Stimulated activated CD4-positive, alpha-beta T cell treated with anti-CD3 and anti-CD28 coated beads, TNF-alpha, amount 100 ng/mL, for 24 hours (primary cell): Measurements from ENCODE around the gene GABPB2.

Experiments
- DNase-seq, 3 experiments: peaks; one replicate each; pipeline ENCODE4 v3.0.0-alpha.2; 2020; ENCODE audit warnings: low read depth in 3 of 3

The GABPB2 gene

DNA sequence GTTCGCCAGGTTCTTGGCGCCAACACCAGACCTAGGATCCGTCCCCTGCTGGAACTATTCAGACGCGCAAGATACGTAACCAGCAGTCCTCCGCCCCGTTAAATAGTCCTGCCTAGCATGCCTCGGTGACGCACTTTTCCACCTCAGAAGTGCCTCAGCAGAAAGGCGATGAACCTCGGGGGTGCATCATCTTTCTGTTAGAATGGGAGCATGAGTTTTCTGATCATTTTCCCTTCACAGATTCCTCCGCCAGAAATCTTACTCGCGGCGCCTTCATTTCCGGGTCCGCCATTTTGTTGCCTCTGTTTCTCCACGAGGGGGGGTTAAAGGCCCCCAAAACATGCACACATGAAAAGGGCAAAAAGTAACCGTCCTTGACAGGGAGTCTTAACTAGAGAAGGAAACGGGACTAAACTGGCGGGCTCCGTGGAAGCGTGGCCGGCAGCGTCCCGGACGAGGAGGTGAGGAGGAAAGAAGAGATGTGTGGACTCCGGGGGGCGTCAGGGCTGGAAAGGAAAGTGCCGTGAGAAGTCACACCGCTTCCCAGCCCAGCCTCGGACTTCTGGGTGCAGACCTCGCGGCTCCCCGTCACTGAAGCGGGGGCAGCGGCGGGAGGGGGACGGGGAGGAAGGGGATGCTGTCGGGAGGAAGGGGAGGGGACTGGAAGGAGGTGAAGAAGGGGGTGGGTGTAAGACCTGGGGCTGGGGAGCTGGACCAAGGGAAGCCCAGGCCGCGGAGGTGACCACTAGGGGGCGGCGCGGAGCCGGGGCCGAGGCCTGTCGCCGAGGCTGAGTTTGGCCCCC, at the start of gene GABPB2:
TSS of gene GABPB2 (plus strand) at position 288 of the 803 bp plus-strand sequence. CDS start 17,429 bp downstream, outside the sequence.
- peak; percentile 77 to 91 (median 78) for DNase-seq

DNA sequence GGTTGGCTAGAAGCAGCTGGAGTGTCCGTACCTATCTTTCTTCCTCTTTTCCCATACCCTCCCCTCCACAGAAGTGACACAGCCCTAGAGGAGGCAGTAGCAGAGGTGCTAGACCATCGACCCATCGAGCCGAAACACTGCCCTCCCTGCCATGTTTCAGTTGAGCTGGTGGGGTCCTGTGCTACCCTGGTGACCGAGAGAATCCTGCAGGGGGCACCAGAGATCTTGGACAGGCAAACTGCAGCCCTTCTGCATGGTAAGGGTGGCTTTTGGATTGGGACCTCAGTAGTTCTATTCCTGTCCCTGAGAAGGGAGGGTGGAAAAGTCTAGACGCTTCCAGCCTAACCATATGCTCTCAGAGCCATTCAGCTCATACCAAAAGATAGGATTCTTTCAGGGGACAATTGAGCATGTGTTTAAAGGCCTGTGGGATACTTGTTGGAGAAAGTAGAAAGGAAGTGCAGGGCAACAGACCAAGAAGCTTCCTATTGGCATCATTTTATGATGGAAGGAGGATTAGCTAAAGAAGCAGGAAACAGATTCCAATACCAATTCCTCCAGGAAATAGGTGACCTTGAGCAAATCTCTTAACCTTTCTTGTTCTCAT, 45.9 kb upstream of the GABPB2 start:
- peak; percentile 66 to 77 (median 75) for DNase-seq

DNA sequence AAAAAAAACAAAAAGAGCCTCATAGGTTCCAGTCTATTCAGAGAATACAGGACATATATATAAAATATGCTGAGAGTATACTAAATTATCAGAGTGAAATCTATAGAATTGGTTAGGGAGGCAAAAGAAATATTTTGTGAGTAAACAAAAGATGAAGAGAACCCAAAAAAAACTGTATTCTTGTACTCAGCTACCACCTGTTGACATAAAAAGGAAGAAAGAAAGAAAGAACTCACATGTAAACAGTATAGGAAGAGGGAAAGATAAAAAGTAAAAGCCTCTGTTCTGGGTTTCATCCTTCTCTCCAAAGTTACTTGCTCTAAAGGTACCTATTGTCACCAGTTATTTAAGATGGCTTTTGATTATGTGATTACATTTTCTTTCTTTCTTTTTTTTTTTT, 44.1 kb upstream of the GABPB2 start:
- no peak for DNase-seq

DNA sequence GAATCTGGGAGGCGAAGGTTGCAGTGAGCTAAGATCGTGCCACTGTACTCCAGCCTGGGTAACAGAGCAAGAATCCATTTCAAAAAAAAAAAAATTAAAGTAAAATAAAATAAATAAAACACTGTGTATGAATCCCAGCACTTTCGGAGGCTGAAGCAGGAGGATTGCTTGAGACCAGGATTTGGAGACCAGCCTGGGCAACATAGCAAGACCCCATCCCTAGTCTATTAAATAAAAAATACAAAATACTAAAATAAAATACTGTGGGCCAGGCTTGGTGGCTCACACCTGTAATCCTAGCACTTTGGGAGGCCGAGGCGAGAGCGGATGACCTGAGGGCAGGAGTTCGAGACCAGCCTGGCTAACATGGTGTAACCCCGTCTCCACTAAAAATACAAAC, 38.4 kb upstream of the GABPB2 start:
- DNase-seq, result no peak

DNA sequence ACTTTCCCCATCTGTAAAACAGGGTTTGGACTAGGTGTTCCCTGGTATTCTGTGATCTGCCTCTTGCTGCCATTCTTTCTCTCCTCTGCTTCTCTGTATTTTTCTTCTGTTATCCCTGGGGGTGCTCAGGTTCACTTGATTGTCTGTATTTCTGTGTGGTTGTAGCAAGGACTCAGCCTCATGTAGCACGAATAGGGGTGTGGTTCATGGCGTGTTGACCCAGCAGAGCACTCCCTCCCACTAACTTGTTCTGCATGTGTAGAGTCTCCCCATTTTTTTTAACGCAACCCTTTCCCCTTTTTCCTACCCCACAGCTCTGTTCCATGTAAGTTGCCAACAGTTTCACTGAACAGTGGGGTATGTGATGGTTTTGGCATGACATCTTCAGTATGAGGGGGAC, 35.4 kb upstream of the GABPB2 start:
- DNase-seq, result no peak

DNA sequence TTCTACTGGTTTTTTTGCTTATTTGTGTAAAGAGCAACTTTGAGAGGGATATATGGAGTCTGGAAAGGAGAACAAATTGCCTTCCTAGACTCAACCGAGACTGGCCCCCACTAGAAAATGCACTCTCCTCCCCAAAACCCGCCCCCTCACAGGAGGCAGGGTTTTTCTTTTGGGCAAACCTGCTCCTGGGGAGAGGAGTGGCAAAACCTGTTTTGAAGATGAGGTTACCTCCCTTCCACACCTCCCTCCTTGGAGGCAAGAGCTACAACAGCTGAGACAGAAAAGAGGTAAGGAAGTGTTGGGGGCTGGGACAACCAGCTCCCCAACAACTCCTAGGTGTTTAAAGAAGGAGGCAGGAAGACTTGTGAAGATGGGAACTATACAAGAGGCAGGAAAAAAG, 34.2 kb upstream of the GABPB2 start, which contains the start of gene BNIPL:
TSS of gene BNIPL (plus strand) at position 231 of the 400 bp plus-strand sequence. CDS start at position 371, 140 bp downstream.
- no peak for DNase-seq

DNA sequence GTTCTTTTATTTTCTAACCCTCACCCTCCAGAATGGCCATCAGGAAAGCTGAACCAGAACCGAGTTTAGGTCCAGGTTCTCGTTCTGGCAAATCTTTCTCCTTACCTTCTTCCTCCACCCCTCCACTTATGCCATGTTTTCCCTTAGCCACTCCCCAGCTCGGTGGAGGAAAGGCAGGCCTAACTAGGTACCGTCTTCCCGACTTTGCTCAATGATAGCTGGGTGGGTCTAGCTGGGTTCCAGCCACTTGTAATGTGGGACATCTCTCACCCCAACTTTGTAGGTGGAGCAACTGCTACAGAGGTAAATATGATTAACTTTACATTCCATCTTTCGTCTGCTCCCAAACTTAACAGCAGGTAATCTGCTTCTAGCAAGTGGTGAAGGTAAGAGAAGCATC, 33.5 kb upstream of the GABPB2 start:
- DNase-seq, result no peak

DNA sequence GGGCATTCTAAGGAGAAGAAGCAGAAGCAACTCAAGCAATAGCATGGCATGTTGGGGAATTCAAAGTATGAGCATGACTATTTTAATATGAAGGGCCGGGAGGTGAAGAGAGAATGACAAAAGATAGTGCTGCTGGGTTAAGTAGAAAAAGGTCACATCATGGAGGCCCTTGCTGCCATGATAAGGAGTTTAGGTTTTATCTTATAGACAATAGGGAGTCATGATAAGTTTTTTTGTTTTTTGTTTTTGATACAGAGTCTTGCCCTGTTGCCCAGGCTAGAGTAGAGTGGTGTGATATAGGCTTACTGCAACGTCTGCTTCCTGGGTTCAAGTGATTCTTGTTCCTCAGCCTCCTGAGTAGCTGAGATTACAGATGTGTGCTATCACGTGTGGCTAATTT, 31.0 kb upstream of the GABPB2 start:
- DNase-seq, result no peak

DNA sequence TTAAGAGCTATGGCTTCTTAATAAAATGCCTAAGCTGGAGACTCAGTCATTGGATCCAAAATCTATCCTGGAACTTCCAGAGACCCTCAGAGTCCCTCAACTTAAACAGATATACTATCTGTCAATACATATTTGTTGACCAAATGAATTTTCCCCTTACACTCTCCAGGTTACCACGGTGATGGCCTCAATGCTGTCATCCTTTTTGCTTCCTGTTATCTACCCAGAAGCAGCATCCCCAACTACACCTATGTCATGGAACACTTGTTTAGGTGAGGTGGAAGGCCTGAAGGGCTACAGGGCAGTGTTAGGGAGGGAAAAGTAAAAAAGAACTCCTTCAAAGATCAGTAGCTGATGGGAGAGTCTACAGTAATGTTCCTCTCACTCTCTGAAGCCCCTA, 27.4 kb upstream of the GABPB2 start:
- DNase-seq, result no peak

DNA sequence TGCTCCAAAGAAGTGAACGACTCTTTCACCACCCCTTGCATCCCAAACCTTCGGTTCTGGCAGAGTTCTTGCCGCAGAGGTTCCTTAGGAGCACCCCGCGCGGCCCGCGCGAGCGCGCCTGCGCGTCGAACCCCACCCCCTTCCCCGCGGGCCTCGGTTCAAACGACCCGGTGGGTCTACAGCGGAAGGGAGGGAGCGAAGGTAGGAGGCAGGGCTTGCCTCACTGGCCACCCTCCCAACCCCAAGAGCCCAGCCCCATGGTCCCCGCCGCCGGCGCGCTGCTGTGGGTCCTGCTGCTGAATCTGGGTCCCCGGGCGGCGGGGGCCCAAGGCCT, 23.0 kb upstream of the GABPB2 start, which contains the start of gene C1orf56:
TSS of gene C1orf56 (plus strand) at position 161 of the 334 bp plus-strand sequence. CDS start at position 258, 97 bp downstream.
- DNase-seq, result peak in 2 of 3 experiments; percentile 48 to 57

DNA sequence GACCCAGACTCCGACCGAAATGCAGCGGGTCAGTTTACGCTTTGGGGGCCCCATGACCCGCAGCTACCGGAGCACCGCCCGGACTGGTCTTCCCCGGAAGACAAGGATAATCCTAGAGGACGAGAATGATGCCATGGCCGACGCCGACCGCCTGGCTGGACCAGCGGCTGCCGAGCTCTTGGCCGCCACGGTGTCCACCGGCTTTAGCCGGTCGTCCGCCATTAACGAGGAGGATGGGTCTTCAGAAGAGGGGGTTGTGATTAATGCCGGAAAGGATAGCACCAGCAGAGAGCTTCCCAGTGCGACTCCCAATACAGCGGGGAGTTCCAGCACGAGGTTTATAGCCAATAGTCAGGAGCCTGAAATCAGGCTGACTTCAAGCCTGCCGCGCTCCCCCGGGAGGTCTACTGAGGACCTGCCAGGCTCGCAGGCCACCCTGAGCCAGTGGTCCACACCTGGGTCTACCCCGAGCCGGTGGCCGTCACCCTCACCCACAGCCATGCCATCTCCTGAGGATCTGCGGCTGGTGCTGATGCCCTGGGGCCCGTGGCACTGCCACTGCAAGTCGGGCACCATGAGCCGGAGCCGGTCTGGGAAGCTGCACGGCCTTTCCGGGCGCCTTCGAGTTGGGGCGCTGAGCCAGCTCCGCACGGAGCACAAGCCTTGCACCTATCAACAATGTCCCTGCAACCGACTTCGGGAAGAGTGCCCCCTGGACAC, 22.5 kb upstream of the GABPB2 start:
- DNase-seq, result peak in 1 of 3 experiments; percentile 49

DNA sequence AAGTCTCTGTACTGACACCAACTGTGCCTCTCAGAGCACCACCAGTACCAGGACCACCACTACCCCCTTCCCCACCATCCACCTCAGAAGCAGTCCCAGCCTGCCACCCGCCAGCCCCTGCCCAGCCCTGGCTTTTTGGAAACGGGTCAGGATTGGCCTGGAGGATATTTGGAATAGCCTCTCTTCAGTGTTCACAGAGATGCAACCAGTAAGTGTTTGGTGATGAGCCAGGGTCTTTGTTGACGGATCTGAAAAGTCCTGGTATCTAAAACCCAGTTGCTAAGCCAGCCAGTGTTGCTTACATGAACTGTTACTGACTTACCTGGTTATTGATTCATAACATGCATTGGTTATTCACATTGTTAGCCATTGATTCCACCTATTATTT, 21.9 kb upstream of the GABPB2 start:
- DNase-seq, result no peak

DNA sequence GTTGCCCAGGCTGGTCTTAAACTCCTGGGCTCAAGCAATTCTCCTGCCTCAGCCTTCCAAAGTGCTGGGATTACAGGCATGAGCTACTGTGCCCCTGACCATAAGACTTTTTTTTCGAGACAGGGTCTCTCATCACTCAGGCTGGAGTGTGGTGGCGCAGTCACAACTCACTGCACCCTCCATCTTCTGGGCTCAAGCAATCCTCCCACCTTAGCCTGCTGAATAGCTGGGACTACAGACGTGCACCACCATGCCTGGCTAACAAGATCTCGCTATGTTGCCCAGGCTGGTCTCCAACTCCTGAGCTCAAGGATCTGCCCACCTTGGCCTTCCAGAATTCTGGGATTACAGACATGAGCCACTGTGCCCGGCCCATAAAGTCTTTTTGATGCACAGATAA, 21.1 kb upstream of the GABPB2 start:
- DNase-seq, result no peak

DNA sequence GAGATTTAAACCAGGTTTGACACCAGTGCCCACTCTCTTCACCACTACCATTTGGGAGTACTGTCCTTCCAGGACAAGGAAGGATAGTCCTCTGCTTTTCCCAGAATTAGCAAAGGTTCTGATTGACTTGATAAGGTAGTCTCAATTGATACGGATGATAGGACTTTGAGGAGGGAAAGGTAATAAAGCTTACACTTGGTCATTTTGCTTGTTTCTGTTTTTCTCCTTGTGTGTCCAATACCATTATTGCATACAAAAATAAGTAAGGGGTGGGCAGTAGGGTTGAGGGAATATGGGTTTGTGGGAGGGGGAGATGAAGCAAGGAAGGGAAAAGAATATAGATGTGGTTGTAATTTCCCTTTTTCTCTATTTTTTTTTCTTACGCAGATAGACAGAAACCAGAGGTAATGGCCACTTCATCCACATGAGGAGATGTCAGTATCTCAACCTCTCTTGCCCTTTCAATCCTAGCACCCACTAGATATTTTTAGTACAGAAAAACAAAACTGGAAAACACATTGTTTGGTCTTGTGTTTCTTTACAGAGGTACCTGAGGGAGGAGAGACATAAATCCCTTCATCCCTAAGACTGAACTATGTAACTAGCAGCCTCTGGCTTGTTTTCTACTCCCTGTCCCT, 20.4 kb upstream of the GABPB2 start:
- DNase-seq, result no peak

DNA sequence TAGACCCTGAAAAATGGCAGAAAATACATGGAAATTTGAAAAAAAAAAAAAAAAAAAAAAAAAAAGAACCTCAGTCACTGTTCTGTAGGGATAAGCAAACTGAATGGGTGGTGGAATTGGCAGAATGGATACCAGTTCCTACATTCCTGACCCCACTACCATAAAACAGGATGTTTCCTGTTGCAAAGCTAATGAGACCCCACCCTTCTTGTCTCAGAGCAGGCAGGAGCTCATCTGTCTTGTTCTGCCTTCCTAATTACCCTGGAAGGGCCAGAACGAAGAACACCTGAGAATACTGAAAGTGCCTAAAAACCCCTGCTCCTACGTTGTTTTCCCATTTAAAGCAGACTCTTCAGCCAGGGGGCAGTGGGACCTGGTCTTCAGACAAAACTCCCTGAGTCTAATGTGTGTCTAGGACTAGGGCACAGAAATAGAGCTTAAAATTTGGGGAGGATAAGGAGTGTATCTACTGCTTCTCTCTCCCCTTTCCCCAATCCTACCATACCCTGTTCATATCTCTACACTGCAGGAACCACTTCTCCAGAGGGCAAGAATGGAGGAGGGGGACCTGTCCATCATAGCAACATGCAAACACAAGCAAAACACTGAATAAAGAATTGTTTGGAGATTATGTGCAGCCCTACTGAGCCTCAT, 19.1 kb upstream of the GABPB2 start:
- no peak for DNase-seq

DNA sequence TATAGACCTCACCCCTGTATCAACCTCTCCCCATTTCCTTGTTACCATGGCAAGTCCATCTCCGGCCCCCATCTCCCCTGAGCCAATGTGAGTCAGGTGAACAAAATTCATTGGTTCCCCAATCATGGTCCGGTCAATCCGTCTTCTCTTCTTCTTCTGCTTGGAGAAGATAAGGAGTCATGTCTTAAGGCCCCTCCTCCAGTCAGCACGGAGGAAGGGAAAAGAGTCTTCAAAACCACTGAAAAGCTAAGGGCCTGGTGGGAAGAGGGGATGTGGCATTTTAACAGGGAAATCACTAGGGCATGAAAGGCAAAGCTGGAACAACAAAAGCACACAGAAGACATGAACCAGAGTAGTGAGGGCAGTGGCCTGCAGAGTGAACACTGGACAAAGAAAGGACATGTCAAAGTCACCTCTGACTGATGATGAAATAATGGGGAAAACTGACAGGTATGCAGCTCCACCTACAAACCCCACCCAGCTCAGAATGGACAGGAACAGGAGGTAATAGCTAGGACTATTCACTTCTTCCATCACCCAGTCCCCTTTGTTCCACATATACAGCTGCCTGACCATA, 15.5 kb upstream of the GABPB2 start:
- DNase-seq, result no peak

DNA sequence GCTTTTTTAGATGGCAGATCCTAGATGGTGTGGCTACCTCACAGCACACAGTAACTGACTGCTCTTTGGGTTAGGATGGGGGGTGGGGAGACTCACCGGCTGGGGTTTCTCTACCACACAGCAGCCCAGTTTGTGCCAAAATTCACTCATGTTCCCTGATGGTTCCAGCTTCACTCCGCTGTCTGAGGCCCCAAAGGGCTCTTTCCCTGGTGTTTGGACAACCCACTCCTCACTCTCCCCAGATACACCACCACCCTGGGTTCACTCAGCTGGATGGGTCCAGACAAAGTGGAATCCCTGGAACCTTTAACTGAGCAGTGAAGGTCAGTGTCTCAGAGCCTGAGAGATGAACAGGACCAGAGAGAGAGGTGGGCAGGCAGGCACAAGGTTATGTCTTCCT, 15.0 kb upstream of the GABPB2 start:
- no peak for DNase-seq

DNA sequence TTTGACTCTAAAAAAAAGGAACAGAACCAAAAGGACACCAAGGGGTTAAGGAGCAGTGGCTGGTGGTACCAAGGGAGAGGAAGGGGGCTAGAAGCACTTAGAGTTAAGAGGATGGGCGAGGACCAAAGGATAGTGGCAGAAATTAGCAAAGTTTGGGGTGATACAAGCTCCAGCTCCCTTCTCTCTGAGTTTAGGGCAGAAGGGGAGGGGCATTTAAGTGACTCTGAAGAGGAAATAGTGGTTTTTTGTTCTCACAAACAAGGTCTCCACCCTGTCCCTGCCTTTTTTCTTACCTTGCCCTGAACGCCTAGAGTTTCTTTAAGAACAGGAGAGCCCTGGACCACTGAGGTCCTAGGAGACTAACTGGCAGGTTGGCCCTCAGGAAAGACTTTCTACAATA, 14.4 kb upstream of the GABPB2 start:
- no peak for DNase-seq

DNA sequence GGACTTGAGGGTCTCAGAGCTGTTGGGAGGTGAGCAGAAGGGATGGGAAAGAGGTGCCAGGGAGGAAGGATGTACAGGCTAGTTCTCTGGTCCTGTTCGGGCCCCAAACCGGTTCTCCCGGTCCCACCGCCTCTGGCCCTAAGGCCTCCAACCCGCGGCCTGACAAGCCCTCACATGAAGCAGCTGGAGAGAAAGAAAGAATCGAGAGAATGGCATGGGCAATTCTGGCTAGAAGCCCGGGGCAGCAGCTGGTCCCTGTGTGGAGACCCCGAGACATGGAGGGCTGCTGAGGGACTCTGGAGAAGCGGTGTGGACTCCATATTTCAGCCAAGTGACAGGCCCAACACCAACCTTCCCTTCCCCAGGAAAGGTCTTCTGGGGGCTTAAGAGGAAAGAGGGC, 11.9 kb upstream of the GABPB2 start:
- DNase-seq, result no peak

DNA sequence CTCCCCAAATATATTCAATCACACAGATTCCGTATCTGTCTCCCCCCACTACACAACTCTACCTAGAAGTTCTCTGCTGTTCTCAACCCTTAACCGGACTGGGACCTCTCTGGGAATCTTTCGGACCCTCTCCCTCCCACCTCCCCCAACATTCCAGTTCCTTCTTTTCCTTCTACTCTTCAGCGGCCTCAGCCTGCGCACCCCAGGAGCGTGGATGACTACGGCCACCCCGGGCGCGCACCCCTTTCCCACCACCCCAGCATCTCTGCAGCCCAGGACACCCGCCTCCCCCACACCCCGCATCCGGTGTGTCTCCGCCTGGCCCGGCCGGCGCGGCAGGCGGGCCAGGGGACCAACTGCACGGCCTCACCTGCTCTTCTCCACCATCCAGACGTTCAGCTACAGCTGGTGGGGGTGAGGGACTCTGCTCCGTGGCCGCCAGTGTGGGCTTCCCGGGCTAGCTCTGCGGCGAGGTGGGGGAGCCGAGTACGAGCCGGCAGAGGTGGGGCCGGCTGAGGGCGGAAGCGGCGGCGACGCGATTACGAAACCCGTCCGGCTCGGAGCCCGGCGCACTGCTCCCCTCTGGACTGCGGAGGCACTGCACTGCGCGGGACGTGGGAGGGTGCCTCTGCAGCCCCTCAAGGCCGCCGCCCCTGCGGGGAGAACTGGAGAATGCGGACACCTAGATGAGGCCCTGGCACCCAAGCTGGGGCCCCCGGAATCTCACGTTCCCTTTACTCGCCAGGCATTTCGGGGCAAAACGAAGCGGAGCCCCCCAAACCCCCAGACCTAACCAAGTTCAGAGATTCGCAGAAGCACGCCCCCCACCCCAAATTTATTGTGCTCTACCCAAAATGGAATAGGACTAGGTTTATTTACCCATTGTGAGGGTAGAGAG, 11.2 kb upstream of the GABPB2 start, which contains the start of gene CDC42SE1:
TSS of gene CDC42SE1 (minus strand) at position 514 of the 898 bp plus-strand sequence. CDS start 3,892 bp downstream, outside the sequence.
- peak; percentile 61 to 84 (median 65) for DNase-seq
